SU-DHL-6 (cell line): ENCODE measurements around the gene MNAT1.

Experiments
- H2AFZ ChIP-seq: fragments of 200-600 bp; sonication (generic); 2 replicates; pipeline ENCODE4 v1.6.1; 2014; ENCODE audit warnings: low read depth, mild to moderate bottlenecking, moderate library complexity, mixed read lengths, antibody characterized with exemption, low read length; ENCODE audit not compliant: severe bottlenecking
- H3F3A ChIP-seq: fragments of 200-600 bp; shearing (Covaris generic); 2 replicates; pipeline ENCODE4 v1.6.0; 2016; ENCODE audit warnings: antibody characterized with exemption, mild to moderate bottlenecking; ENCODE audit not compliant: insufficient read depth
- H3K27ac ChIP-seq: fragments of 200-600 bp; sonication (generic); 2 replicates; pipeline ENCODE4 v1.5.1; 2016; ENCODE audit warnings: low read depth, mild to moderate bottlenecking, low read length, moderate library complexity, mixed read lengths
- H3K27me3 ChIP-seq: fragments of 200-600 bp; sonication (generic), shearing (Covaris generic); 2 replicates; pipeline ENCODE4 v1.6.0; 2014; ENCODE audit warnings: mild to moderate bottlenecking, low read length
- H3K36me3 ChIP-seq: fragments of 200-600 bp; sonication (generic); 2 replicates; pipeline ENCODE4 v1.6.1; 2014; ENCODE audit warnings: mild to moderate bottlenecking, low read length, mixed read lengths
- H3K4me2 ChIP-seq: fragments of 300-600, 200-600 bp; shearing (Covaris generic), sonication (generic); 2 replicates; pipeline ENCODE4 v1.6.0; 2014; ENCODE audit warnings: low read length, low read depth, mild to moderate bottlenecking; ENCODE audit not compliant: poor library complexity, severe bottlenecking
- H3K4me3 ChIP-seq: fragments of 200-600 bp; sonication (generic); 2 replicates; pipeline ENCODE4 v1.5.1; 2014; ENCODE audit warnings: antibody characterized with exemption, low read length, mild to moderate bottlenecking, mixed read lengths; ENCODE audit not compliant: insufficient read depth, poor library complexity, severe bottlenecking
- H3K79me2 ChIP-seq: fragments of 200-600 bp; sonication (generic); 2 replicates; pipeline ENCODE4 v1.6.1; 2014; ENCODE audit warnings: mild to moderate bottlenecking, low read length, moderate library complexity; ENCODE audit not compliant: insufficient read depth
- H3K9ac ChIP-seq: fragments of 200-600 bp; sonication (generic); 2 replicates; pipeline ENCODE4 v1.7.0; 2014; ENCODE audit warnings: mild to moderate bottlenecking, low read length
- H3K9me2 ChIP-seq: fragments of 200-600 bp; sonication (generic); replicated peaks from 2 replicates; pipeline ENCODE4 v1.6.1; 2014; ENCODE audit warnings: low read length; ENCODE audit not compliant: insufficient read depth
- H3K9me3 ChIP-seq: fragments of 200-600 bp; sonication (generic); 2 replicates; pipeline ENCODE4 v1.6.1; 2014; ENCODE audit warnings: low read length, mixed read lengths; ENCODE audit not compliant: insufficient read depth
- H4K20me1 ChIP-seq: fragments of 200-600 bp; sonication (generic); 2 replicates; pipeline ENCODE4 v1.6.1; 2014; ENCODE audit warnings: low read depth, mild to moderate bottlenecking, antibody characterized with exemption, low read length, moderate library complexity, mixed read lengths
- EZH2phosphoT487 ChIP-seq: fragments of 200-600 bp; sonication (generic), shearing (Covaris generic); conservative IDR thresholded peaks from 2 replicates; pipeline ENCODE4 v1.6.1; 2018; ENCODE audit warnings: mild to moderate bottlenecking, antibody characterized with exemption, low read length, moderate library complexity, mixed read lengths
- TF ChIP-seq, protein P1 (sequence below): fragments of 200-600 bp; sonication (generic); IDR thresholded peaks from one replicate; pipeline ENCODE4 v1.5.1; 2017; ENCODE audit warnings: antibody characterized with exemption, mild to moderate bottlenecking, low read length, moderate library complexity; ENCODE audit not compliant: insufficient read depth, poor library complexity, severe bottlenecking

MNAT1 gene

DNA sequence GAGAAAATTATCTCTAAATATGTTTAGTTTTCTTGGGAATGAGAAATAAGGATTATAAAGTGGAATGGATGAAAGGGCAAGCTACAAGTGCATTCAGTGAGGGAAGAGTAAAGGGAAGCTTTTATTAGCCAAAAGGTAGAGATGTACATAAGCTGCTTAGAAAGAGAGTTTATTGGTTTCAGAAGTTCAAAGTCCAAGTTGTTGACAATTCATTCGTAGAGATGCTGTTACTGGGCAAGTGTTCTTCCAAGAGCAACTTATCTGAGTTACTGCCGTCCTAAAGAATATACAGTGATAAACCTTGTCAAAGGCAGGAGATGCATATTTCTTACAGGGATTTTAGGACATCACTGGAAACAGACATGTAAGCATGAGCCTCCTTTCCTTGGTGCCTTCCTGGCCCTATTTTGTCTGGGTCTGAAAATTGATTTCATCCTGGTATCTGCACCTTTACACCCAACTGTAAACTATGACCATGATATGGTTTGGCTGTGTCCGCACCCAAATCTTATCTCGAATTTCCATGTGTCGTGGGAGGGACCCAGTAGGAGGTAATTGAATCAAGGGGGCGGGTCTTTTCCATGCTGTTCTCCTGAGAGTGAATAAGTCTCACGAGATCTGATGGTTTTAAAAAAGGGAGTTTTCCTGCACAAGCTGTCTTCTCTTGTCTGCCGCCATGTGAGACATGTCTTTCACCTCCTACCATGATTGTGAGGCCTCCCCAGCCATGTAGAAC is 199.5 kb downstream of the MNAT1 start:
- H3K79me2 ChIP-seq, result no peaks in the 10 kb centered on the region
- no peaks in the 10 kb centered on the region for H3K9me2 ChIP-seq
- no peaks in the 10 kb centered on the region for H3K27me3 ChIP-seq
- TF ChIP-seq, protein P1, sequence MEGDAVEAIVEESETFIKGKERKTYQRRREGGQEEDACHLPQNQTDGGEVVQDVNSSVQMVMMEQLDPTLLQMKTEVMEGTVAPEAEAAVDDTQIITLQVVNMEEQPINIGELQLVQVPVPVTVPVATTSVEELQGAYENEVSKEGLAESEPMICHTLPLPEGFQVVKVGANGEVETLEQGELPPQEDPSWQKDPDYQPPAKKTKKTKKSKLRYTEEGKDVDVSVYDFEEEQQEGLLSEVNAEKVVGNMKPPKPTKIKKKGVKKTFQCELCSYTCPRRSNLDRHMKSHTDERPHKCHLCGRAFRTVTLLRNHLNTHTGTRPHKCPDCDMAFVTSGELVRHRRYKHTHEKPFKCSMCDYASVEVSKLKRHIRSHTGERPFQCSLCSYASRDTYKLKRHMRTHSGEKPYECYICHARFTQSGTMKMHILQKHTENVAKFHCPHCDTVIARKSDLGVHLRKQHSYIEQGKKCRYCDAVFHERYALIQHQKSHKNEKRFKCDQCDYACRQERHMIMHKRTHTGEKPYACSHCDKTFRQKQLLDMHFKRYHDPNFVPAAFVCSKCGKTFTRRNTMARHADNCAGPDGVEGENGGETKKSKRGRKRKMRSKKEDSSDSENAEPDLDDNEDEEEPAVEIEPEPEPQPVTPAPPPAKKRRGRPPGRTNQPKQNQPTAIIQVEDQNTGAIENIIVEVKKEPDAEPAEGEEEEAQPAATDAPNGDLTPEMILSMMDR, result no peak
- no peak for TF ChIP-seq EZH2phosphoT487
- H3F3A ChIP-seq, result no peaks in the 10 kb centered on the region
- H4K20me1 ChIP-seq, result no peaks in the 10 kb centered on the region
- H3K4me2 ChIP-seq, result no peak overlapping the region
- no peaks in the 10 kb centered on the region for H3K36me3 ChIP-seq
- H3K9ac ChIP-seq, result no peak overlapping the region
- no peak overlapping the region for H3K4me3 ChIP-seq
- H3K27ac ChIP-seq, result no peak overlapping the region
- no peak overlapping the region for H2AFZ ChIP-seq
- no peaks in the 10 kb centered on the region for H3K9me3 ChIP-seq

DNA sequence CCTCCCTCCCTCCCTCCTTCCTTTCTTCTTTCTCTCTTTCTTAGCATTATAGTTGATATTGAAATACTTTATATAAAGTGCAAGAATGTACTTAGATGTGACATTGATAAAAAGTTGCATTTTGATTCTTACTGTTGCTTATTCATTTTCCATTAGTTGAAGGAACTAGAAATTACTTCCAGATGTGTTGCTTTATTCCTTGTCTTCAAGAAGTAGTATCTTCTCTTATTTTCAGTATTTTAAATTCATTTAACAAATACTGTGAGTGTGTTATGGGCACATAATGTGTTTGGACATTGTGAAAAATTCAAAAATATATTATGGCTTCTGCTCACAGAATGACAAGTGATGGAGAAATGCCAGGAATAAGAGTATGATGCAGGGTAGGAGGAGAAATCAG is 200.8 kb downstream of the MNAT1 start:
- no peak overlapping the region for H2AFZ ChIP-seq
- no peaks in the 10 kb centered on the region for H3K79me2 ChIP-seq
- TF ChIP-seq EZH2phosphoT487, result no peak
- TF ChIP-seq, protein P1, result no peak
- no peak overlapping the region for H3K27ac ChIP-seq
- H3F3A ChIP-seq, result no peaks in the 10 kb centered on the region
- H3K9me3 ChIP-seq, result no peaks in the 10 kb centered on the region
- H3K4me3 ChIP-seq, result no peak overlapping the region
- H3K9ac ChIP-seq, result no peak overlapping the region
- no peaks in the 10 kb centered on the region for H3K36me3 ChIP-seq
- no peaks in the 10 kb centered on the region for H3K9me2 ChIP-seq
- H3K4me2 ChIP-seq, result no peak overlapping the region
- H3K27me3 ChIP-seq, result no peaks in the 10 kb centered on the region
- H4K20me1 ChIP-seq, result no peaks in the 10 kb centered on the region

DNA sequence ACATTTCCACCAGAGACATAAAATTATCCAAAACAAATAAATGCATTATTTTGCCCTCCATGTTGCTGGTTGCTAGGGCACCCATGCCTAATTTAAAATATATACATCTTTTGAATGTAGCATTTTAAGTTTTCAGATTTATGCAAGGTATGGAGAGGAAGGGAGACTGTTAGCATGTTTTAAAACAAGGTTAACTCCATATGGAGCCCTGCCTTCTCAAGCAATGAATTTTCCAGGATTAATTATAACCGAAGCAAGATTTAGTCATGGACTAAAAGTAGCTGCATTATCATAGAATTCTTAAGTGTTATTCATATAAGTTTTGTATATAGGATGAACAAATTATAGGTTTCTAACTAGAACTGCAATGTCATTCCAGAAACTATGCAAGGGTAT is 209.1 kb downstream of the MNAT1 start:
- no peak overlapping the region for H3K9ac ChIP-seq
- H3K27ac ChIP-seq, result no peak overlapping the region
- no peaks in the 10 kb centered on the region for H3F3A ChIP-seq
- no peaks in the 10 kb centered on the region for H3K27me3 ChIP-seq
- no peaks in the 10 kb centered on the region for H3K9me3 ChIP-seq
- H3K79me2 ChIP-seq, result no peaks in the 10 kb centered on the region
- TF ChIP-seq, protein P1, result no peak
- TF ChIP-seq EZH2phosphoT487, result no peak
- no peaks in the 10 kb centered on the region for H3K36me3 ChIP-seq
- H3K4me3 ChIP-seq, result no peak overlapping the region
- H3K9me2 ChIP-seq, result no peaks in the 10 kb centered on the region
- H3K4me2 ChIP-seq, result no peak overlapping the region
- 0 out of 2 replicates have a peak, but pooled peaks cover 2% of the 10 kb centered on the region for H4K20me1 ChIP-seq
- no peak overlapping the region for H2AFZ ChIP-seq
